ENCODE data around the gene KCNQ1.
A peak's percentile ranks its signal among the peaks of the same experiment; 100 is the strongest.

The KCNQ1 gene

GRCh38 chr11:2882396-2883110 is 437.7 kb downstream of the KCNQ1 start:
- TF ChIP-seq, protein P1, sequence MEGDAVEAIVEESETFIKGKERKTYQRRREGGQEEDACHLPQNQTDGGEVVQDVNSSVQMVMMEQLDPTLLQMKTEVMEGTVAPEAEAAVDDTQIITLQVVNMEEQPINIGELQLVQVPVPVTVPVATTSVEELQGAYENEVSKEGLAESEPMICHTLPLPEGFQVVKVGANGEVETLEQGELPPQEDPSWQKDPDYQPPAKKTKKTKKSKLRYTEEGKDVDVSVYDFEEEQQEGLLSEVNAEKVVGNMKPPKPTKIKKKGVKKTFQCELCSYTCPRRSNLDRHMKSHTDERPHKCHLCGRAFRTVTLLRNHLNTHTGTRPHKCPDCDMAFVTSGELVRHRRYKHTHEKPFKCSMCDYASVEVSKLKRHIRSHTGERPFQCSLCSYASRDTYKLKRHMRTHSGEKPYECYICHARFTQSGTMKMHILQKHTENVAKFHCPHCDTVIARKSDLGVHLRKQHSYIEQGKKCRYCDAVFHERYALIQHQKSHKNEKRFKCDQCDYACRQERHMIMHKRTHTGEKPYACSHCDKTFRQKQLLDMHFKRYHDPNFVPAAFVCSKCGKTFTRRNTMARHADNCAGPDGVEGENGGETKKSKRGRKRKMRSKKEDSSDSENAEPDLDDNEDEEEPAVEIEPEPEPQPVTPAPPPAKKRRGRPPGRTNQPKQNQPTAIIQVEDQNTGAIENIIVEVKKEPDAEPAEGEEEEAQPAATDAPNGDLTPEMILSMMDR (IDR thresholded peaks at IDR 0.05; ENCODE audit: poor library complexity, severe bottlenecking): no peak
- H3K27me3 ChIP-seq (ENCODE audit: insufficient read depth, poor library complexity, severe bottlenecking): no peaks in the 10 kb centered on the region
- no peak for ATAC-seq (ENCODE audit: low read depth)
- no peaks in the 10 kb centered on the region for H3K9me3 ChIP-seq (ENCODE audit: severe bottlenecking)
- no peak overlapping the region for H3K27ac ChIP-seq (ENCODE audit: poor library complexity, severe bottlenecking)
- no peak overlapping the region for H3K4me3 ChIP-seq (ENCODE audit: severe bottlenecking)
- H3K36me3 ChIP-seq (ENCODE audit: low read depth): no peaks in the 10 kb centered on the region
- DNase-seq (ENCODE audit: low spot score): no peak
- no peaks in the 10 kb centered on the region for H3K4me1 ChIP-seq (ENCODE audit: insufficient read depth, poor library complexity, severe bottlenecking)

DNA sequence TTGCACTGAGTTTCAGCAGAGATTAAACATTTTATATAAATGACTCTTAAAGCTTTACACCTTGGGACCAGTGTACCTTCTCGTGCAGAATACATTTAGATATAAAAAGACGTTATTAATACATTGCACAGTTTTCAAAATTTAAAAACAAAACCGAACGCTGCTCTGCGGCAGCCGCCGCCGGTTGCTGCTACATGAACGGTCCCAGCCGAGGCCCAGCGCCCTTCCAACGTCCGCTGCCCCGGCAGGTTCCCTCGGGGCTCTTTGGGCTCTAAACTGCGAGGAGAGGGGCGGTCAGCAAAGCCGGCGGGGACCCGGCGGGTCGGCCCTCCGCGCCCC is 438.8 kb downstream of the KCNQ1 start:
- H3K4me1 ChIP-seq (ENCODE audit: insufficient read depth, poor library complexity, severe bottlenecking): no peaks in the 10 kb centered on the region
- H3K36me3 ChIP-seq (ENCODE audit: low read depth): no peaks in the 10 kb centered on the region
- no peaks in the 10 kb centered on the region for H3K9me3 ChIP-seq (ENCODE audit: severe bottlenecking)
- no peak for ATAC-seq (ENCODE audit: low read depth)
- no peak for DNase-seq (ENCODE audit: low spot score)
- H3K4me3 ChIP-seq (ENCODE audit: severe bottlenecking): peak overlapping the region; percentile 74
- TF ChIP-seq, protein P1 (IDR thresholded peaks at IDR 0.05; ENCODE audit: poor library complexity, severe bottlenecking): no peak
- H3K27ac ChIP-seq (ENCODE audit: poor library complexity, severe bottlenecking): no peak overlapping the region
- no peaks in the 10 kb centered on the region for H3K27me3 ChIP-seq (ENCODE audit: insufficient read depth, poor library complexity, severe bottlenecking)

DNA sequence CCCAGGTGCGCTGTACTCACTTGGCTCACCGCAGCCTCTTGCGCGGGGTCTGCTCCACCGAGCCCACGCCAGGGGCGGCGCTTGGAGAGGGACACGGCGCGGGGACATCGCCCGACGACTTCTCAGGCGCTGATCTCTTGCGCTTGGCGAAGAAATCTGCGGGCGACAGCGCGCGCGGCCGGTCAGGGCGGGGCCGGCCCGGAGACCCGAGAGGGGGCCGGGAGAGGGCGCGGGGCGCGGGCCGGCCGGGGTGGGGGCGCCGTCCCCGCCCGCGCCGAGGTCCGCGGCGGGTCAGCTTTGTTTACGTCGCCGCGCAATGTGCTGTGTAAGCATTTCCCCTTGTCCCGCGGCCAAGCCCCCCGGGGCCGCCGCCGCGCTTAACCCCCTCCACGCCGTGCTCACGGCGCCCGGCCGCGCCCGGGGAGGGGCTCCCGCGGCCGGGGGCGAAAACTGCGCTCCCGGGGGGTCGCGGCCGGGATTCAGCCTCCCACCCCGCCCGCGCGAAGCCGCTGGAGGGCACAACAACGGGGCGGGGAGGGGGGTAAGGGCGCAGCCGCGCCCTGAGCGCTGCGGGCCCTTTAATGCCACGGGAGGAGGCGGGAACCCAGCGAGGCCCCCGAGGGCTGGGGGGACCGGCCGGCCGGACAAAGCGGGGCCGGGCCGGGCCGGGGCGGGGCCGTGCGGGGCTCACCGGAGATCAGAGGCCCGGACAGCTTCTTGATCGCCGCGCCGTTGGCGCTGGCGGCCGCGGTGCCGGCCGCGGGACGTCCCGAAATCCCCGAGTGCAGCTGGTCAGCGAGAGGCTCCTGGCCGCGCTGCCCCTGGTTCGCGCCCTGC is 439.4 kb downstream of the KCNQ1 start:
- Histone ChIP-seq H3K4me1 (ENCODE audit: insufficient read depth, poor library complexity, severe bottlenecking) (no peaks in the 10 kb centered on the region), H3K27me3 (ENCODE audit: insufficient read depth, poor library complexity, severe bottlenecking) (no peaks in the 10 kb centered on the region), H3K36me3 (ENCODE audit: low read depth) (no peaks in the 10 kb centered on the region), H3K4me3 (ENCODE audit: severe bottlenecking) (peak overlapping the region; percentile 74), H3K9me3 (ENCODE audit: severe bottlenecking) (no peaks in the 10 kb centered on the region), H3K27ac (ENCODE audit: poor library complexity, severe bottlenecking) (peak overlapping the region; percentile 15)
- ATAC-seq (ENCODE audit: low read depth) (peak; percentile 15; the same call in 1 of the 3 replicates), DNase-seq (ENCODE audit: low spot score) (no peak)
- TF ChIP-seq, protein P1 (IDR thresholded peaks at IDR 0.05; ENCODE audit: poor library complexity, severe bottlenecking): no peak

DNA sequence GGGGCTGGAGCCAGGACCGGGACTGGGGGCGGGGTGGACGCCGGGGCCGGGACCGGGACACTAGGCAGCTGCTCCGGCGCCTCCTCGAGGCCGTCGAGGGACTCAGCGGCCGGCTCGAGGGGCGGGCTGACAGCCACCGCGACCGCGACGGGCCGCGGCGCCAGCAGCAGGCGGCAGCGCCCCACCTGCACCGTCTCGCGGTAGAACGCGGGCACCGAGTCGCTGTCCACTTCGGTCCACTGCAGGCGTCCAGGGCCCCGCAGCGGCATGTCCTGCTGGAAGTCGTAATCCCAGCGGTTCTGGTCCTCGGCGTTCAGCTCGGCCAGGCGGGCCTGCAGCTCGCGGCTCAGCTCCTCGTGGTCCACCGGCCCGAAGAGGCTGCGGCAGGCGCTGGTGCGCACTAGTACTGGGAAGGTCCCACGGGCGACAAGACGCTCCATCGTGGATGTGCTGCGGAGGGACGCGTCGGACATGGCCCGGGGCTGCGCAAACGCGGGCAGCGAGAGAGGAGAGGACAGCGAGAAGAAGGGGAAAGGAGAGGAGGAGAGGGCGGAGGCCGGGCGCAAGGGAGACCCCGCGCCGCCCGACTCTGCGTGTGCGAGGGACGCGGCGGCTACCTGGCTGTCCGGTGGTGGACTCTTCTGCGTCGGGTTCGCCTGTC is 440.3 kb downstream of the KCNQ1 start:
- no peak for DNase-seq (ENCODE audit: low spot score)
- peaks cover under 1% of the 10 kb centered on the region for H3K4me1 ChIP-seq (ENCODE audit: insufficient read depth, poor library complexity, severe bottlenecking)
- no peaks in the 10 kb centered on the region for H3K36me3 ChIP-seq (ENCODE audit: low read depth)
- peak overlapping the region; percentile 74 for H3K4me3 ChIP-seq (ENCODE audit: severe bottlenecking)
- H3K27ac ChIP-seq (ENCODE audit: poor library complexity, severe bottlenecking): peak overlapping the region; percentile 15
- no peaks in the 10 kb centered on the region for H3K27me3 ChIP-seq (ENCODE audit: insufficient read depth, poor library complexity, severe bottlenecking)
- peak; percentile 19 for ATAC-seq (ENCODE audit: low read depth)
- TF ChIP-seq, protein P1 (IDR thresholded peaks at IDR 0.05; ENCODE audit: poor library complexity, severe bottlenecking): peak; percentile 55
- no peaks in the 10 kb centered on the region for H3K9me3 ChIP-seq (ENCODE audit: severe bottlenecking)
